Vagina (tissue), 2 donors: ENCODE data around the gene RHOV. TPM values are rescaled to one million over a fixed set of nuclear protein-coding genes. Genes with fewer than 3 reads are reported as not detected.

Source experiments
- DNase-seq, 2 donors: peaks; one replicate each; pipeline ENCODE4 v3.0.0-alpha.2; 2017; ENCODE audit errors: extremely low spot score in 2 of 2
- H3K27ac ChIP-seq: fragments of 200-600 bp; sonication (generic); one replicate; pipeline ENCODE4 v1.5.1; 2019
- H3K27me3 ChIP-seq: fragments of 200-600 bp; sonication (generic); one replicate; pipeline ENCODE4 v1.5.1; 2019
- H3K36me3 ChIP-seq, 2 donors: fragments of 200-600 bp; sonication (generic); one replicate each; pipeline ENCODE4 v1.5.1; 2017 to 2019
- H3K4me1 ChIP-seq: fragments of 200-600 bp; sonication (generic); one replicate; pipeline ENCODE4 v1.5.1; 2019
- H3K4me3 ChIP-seq, 2 donors: fragments of 200-600 bp; sonication (generic); 1 replicate in 1 of 2; 2 replicates in 1 of 2; pipeline ENCODE4 v1.5.1; 2016 to 2019
- H3K9me3 ChIP-seq: fragments of 200-600 bp; sonication (generic); one replicate; pipeline ENCODE4 v1.5.1; 2019
- POLR2A ChIP-seq, 2 donors: fragments of 450-650 bp; IDR thresholded peaks; one replicate each; pipeline ENCODE4 v1.6.1; 2017; ENCODE audit warnings: antibody characterized with exemption in 2 of 2, mild to moderate bottlenecking in 2 of 2, moderate library complexity in 2 of 2
- POLR2AphosphoS5 ChIP-seq, 2 donors: sonication (generic); formaldehyde crosslinking; IDR thresholded peaks; one replicate each; pipeline ENCODE4 v1.9.0; 2017; ENCODE audit warnings: antibody characterized with exemption in 2 of 2, mild to moderate bottlenecking in 2 of 2, low read depth in 1 of 2; ENCODE audit not compliant: insufficient read depth in 1 of 2
- intact Hi-C: fragments of 100-400 bp; cut with DNase I; formaldehyde crosslinking; loops from one replicate; pipeline ENCODE4 v1.15.1; 2023
- total RNA-seq: library from RNA; depleted of rRNA; stranded (reverse); fragments of >200 nt; gene quantifications from one replicate; pipeline ENCODE4 v1.2.3, GENCODE V29; 2016
- TF ChIP-seq, protein P1 (sequence below), 3 experiments: fragments of 450-650 bp in 2 of 3; fragments of 200-600 bp in 1 of 3; sonication (generic) in 1 of 3; IDR thresholded peaks; one replicate each; pipeline ENCODE4 v1.5.1; 2017 to 2019; ENCODE audit warnings: antibody characterized with exemption in 3 of 3, mild to moderate bottlenecking in 2 of 3, moderate library complexity in 2 of 3

The RHOV gene
- total RNA-seq, 1 donor from 2014 or later: 32.9 TPM

GRCh38 chr15:40904552-40905201, 30.6 kb upstream of the RHOV start:
- intact Hi-C loops: loop anchor here (5.0 to 10.0 kb wide), 3 partner anchors 38 to 210 kb away; partner anchors contain the start of gene INO80
- Histone ChIP-seq H3K27me3 (no peaks in the 10 kb centered on the region), H3K4me3 (no peak overlapping the region), H3K4me1 (peaks cover 39% of the 10 kb centered on the region), H3K9me3 (no peaks in the 10 kb centered on the region), H3K36me3 (peaks cover 0 to 32% of the 10 kb centered on the region in 2 donors), H3K27ac (no peak overlapping the region)
- TF ChIP-seq POLR2AphosphoS5 (IDR thresholded peaks at IDR 0.05; ENCODE audit: insufficient read depth in 1 of 2, low read depth in 1 of 2) (no peak), POLR2A (IDR thresholded peaks at IDR 0.05) (no peak)
- TF ChIP-seq, protein P1, sequence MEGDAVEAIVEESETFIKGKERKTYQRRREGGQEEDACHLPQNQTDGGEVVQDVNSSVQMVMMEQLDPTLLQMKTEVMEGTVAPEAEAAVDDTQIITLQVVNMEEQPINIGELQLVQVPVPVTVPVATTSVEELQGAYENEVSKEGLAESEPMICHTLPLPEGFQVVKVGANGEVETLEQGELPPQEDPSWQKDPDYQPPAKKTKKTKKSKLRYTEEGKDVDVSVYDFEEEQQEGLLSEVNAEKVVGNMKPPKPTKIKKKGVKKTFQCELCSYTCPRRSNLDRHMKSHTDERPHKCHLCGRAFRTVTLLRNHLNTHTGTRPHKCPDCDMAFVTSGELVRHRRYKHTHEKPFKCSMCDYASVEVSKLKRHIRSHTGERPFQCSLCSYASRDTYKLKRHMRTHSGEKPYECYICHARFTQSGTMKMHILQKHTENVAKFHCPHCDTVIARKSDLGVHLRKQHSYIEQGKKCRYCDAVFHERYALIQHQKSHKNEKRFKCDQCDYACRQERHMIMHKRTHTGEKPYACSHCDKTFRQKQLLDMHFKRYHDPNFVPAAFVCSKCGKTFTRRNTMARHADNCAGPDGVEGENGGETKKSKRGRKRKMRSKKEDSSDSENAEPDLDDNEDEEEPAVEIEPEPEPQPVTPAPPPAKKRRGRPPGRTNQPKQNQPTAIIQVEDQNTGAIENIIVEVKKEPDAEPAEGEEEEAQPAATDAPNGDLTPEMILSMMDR (IDR thresholded peaks at IDR 0.05): no peak
- no peak for DNase-seq

GRCh38 chr15:40902605-40903561, 28.8 kb upstream of the RHOV start:
- peaks cover 0 to 45% of the 10 kb centered on the region in 2 donors for H3K36me3 ChIP-seq
- H3K27me3 ChIP-seq: no peaks in the 10 kb centered on the region
- no peaks in the 10 kb centered on the region for H3K9me3 ChIP-seq
- no peak overlapping the region for H3K27ac ChIP-seq
- peaks cover 38% of the 10 kb centered on the region for H3K4me1 ChIP-seq
- no peak overlapping the region for H3K4me3 ChIP-seq
- intact Hi-C loops: loop anchor here (2.0 to 10.0 kb wide), 4 partner anchors 39 to 282 kb away; partner anchors contain the start of gene INO80
- DNase-seq: no peak
- no peak for TF ChIP-seq POLR2AphosphoS5 (IDR thresholded peaks at IDR 0.05; ENCODE audit: insufficient read depth in 1 of 2, low read depth in 1 of 2)
- TF ChIP-seq, protein P1 (IDR thresholded peaks at IDR 0.05): no peak
- no peak for TF ChIP-seq POLR2A (IDR thresholded peaks at IDR 0.05)

GRCh38 chr15:40901053-40901443, 27.0 kb upstream of the RHOV start:
- no peak overlapping the region for H3K4me3 ChIP-seq
- H3K27ac ChIP-seq: no peak overlapping the region
- no peaks in the 10 kb centered on the region for H3K9me3 ChIP-seq
- no peaks in the 10 kb centered on the region for H3K27me3 ChIP-seq
- peaks cover 0 to 49% of the 10 kb centered on the region in 2 donors for H3K36me3 ChIP-seq
- intact Hi-C loops: loop anchor here (5.0 to 10.0 kb wide), 3 partner anchors 41 to 214 kb away; partner anchors contain the start of gene INO80
- TF ChIP-seq POLR2A (IDR thresholded peaks at IDR 0.05): no peak
- TF ChIP-seq, protein P1 (IDR thresholded peaks at IDR 0.05): no peak
- no peak for TF ChIP-seq POLR2AphosphoS5 (IDR thresholded peaks at IDR 0.05; ENCODE audit: insufficient read depth in 1 of 2, low read depth in 1 of 2)
- peaks cover 23% of the 10 kb centered on the region for H3K4me1 ChIP-seq
- DNase-seq: no peak

- H3K4me1 ChIP-seq: peaks cover 23% of the 10 kb centered on the region
- no peak for TF ChIP-seq POLR2AphosphoS5 (IDR thresholded peaks at IDR 0.05; ENCODE audit: insufficient read depth in 1 of 2, low read depth in 1 of 2)
- no peak for TF ChIP-seq POLR2A (IDR thresholded peaks at IDR 0.05)
- TF ChIP-seq, protein P1 (IDR thresholded peaks at IDR 0.05): no peak
- no peak for DNase-seq
Observed at GRCh38 chr15:40900256-40901052, 26.4 kb upstream of the RHOV start.

More at GRCh38 chr15:40900256-40901052, 26.4 kb upstream of the RHOV start:
- H3K4me3 ChIP-seq: no peak overlapping the region
- intact Hi-C loops: loop anchor here (5.0 to 10.0 kb wide), 3 partner anchors 42 to 214 kb away; partner anchors contain the start of gene INO80
- H3K36me3 ChIP-seq: peaks cover 0 to 51% of the 10 kb centered on the region in 2 donors
- H3K27ac ChIP-seq: no peak overlapping the region
- no peaks in the 10 kb centered on the region for H3K27me3 ChIP-seq
- H3K9me3 ChIP-seq: no peaks in the 10 kb centered on the region
